Prostate gland (tissue), 2 donors: ENCODE results near the gene VPS54.

Experiments used
- POLR2A ChIP-seq: fragments of 450-650 bp; IDR thresholded peaks from one replicate; pipeline ENCODE4 v1.6.1; 2016; ENCODE audit warnings: antibody characterized with exemption, mild to moderate bottlenecking
- TF ChIP-seq, protein P1 (sequence below), 4 experiments: fragments of 200-600 bp in 2 of 4; fragments of 450-650 bp in 2 of 4; sonication (generic) in 2 of 4; IDR thresholded peaks; 1 replicate in 3 of 4; 2 replicates in 1 of 4; pipeline ENCODE4 v1.5.1; 2016 to 2019; ENCODE audit warnings: antibody characterized with exemption in 4 of 4, mild to moderate bottlenecking in 2 of 4, moderate library complexity in 2 of 4

DNA sequence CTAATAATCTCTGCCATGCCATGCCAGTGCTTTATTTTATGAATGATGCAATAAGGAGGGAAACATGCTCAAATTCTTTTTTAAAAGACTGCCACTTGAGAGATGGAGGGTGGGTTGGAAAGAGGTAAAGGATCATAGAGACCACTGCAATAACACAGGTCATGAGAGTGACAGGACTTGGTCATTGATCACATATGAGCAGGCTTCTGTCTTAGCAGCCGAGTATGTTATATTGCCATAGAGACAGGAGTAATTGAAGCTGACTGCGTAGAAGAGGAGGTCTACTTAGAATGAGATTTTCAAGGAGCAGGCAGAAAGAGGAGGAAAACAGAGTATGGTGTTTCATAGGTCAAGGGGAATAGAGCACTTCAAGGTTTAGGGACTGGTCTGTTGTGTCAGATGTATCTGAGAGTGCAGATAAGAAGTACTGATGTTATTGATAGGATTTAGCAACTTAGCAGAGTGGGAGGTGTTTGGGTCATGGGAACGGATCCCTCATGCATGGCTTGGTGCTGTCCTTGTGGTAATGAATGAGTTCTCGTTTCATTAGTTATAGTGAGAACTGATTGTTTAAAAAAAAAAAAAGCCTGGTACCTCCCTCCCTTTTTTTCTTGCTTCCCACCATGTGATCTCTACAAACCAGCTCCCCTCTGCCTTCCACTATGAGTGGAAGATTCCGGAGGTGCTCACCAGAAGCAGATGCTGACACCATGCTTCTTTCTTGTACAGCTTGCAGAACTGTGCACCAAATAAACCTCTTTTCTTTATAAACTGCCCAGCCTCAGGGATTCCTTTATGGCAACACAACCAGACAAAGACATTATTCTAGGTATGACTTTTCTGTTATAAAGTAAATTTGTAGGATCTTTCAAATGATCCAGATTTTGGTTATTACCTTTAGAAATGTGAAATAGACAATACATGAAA, 144.8 kb downstream of the VPS54 start:
- TF ChIP-seq, protein P1, sequence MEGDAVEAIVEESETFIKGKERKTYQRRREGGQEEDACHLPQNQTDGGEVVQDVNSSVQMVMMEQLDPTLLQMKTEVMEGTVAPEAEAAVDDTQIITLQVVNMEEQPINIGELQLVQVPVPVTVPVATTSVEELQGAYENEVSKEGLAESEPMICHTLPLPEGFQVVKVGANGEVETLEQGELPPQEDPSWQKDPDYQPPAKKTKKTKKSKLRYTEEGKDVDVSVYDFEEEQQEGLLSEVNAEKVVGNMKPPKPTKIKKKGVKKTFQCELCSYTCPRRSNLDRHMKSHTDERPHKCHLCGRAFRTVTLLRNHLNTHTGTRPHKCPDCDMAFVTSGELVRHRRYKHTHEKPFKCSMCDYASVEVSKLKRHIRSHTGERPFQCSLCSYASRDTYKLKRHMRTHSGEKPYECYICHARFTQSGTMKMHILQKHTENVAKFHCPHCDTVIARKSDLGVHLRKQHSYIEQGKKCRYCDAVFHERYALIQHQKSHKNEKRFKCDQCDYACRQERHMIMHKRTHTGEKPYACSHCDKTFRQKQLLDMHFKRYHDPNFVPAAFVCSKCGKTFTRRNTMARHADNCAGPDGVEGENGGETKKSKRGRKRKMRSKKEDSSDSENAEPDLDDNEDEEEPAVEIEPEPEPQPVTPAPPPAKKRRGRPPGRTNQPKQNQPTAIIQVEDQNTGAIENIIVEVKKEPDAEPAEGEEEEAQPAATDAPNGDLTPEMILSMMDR (IDR thresholded peaks at IDR 0.05), result no peak
- no peak for TF ChIP-seq POLR2A
